GM12872 (cell line): ENCODE results near the gene IL17F.

Source experiments
- CTCF ChIP-seq: IDR thresholded peaks from 3 replicates; pipeline ENCODE4 v1.5.1; 2011; ENCODE audit warnings: low read depth, mild to moderate bottlenecking, low read length, moderate library complexity; ENCODE audit not compliant: insufficient read depth

IL17F gene

GRCh38 chr6:52221302-52221701 is 23.0 kb downstream of the IL17F start:
- TF ChIP-seq CTCF, result no peak

GRCh38 chr6:52217761-52218160 is 26.5 kb downstream of the IL17F start:
- no peak for TF ChIP-seq CTCF

- no peak for TF ChIP-seq CTCF
These were observed 27.2 kb downstream of the IL17F start for GRCh38 chr6:52216932-52217575.

GRCh38 chr6:52215787-52216186 is 28.5 kb downstream of the IL17F start:
- TF ChIP-seq CTCF, result no peak

- 0 out of 3 replicates have a peak, but pooled peaks have one; percentile 9 for TF ChIP-seq CTCF
These were observed 31.2 kb downstream of the IL17F start for GRCh38 chr6:52213127-52213526.

- no peak for TF ChIP-seq CTCF
These were observed 34.1 kb downstream of the IL17F start for GRCh38 chr6:52210227-52210626.

- no peak for TF ChIP-seq CTCF
These were observed 34.5 kb downstream of the IL17F start for GRCh38 chr6:52209770-52210169.
